Peyer's patch (tissue), 4 donors: ENCODE data around the gene FHL3.

Source experiments
- CTCF ChIP-seq, 6 experiments: fragments of 450-650 bp in 4 of 6; fragments of 200-600 bp in 2 of 6; sonication (generic) in 1 of 6; IDR thresholded peaks; one replicate each; pipeline ENCODE4 v1.5.1; 2017 to 2019; ENCODE audit warnings: antibody characterized with exemption in 6 of 6, mild to moderate bottlenecking in 3 of 6, moderate library complexity in 1 of 6
- POLR2A ChIP-seq, 2 donors: fragments of 450-650 bp; IDR thresholded peaks; one replicate each; pipeline ENCODE4 v1.5.1; 2017; ENCODE audit warnings: antibody characterized with exemption in 2 of 2, mild to moderate bottlenecking in 2 of 2, moderate library complexity in 2 of 2

DNA sequence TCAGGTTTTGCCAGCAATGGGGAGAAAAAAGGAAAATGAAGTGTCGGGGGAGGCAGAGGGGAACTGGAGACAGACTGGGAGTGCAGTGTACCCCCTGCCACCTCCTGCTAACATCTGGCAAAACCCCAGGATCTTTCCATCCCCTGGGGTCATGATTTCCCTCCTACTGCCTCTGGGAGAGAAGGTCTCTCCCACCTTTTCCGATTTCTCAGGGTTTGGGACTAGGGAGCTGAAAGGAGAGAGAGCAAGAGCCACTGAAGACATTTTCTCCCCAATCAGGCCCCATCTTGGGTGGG, 5.1 kb downstream of the FHL3 start:
- no peak for TF ChIP-seq CTCF (IDR thresholded peaks at IDR 0.05)
- no peak for TF ChIP-seq POLR2A (IDR thresholded peaks at IDR 0.05)
